ENCODE data around the gene ZFP42.

Gene ZFP42

GRCh38 chr4:187995322-187996207 is at the start of gene ZFP42:
Gene ZFP42, plus strand, starts transcription at chr4:187995771. Its CDS starts 7,037 bp downstream, at chr4:188002808.
- no peak within 1 kb of the TSS for H3K4me3 ChIP-seq (ENCODE audit: low read depth, low read length)
- no peak for TF ChIP-seq CTCF (IDR thresholded peaks at IDR 0.05; ENCODE audit: control insufficient read depth, extremely low read depth, insufficient read depth)
- DNase-seq (ENCODE audit: low read depth) = no peak

- no peak overlapping the region for H3K4me3 ChIP-seq (ENCODE audit: low read depth, low read length)
- DNase-seq (ENCODE audit: low read depth) = no peak
- TF ChIP-seq CTCF (IDR thresholded peaks at IDR 0.05; ENCODE audit: control insufficient read depth, extremely low read depth, insufficient read depth) = no peak
Measured at GRCh38 chr4:187961171-187961570, 34.4 kb upstream of the ZFP42 start.

- TF ChIP-seq CTCF (IDR thresholded peaks at IDR 0.05; ENCODE audit: control insufficient read depth, extremely low read depth, insufficient read depth) = no peak
- H3K4me3 ChIP-seq (ENCODE audit: low read depth, low read length) = no peak overlapping the region
- DNase-seq (ENCODE audit: low read depth) = no peak
Measured at GRCh38 chr4:187961961-187962360, 33.6 kb upstream of the ZFP42 start.

- no peak overlapping the region for H3K4me3 ChIP-seq (ENCODE audit: low read depth, low read length)
- DNase-seq (ENCODE audit: low read depth) = no peak
- no peak for TF ChIP-seq CTCF (IDR thresholded peaks at IDR 0.05; ENCODE audit: control insufficient read depth, extremely low read depth, insufficient read depth)
Measured at GRCh38 chr4:187962926-187963325, 32.6 kb upstream of the ZFP42 start.

- DNase-seq (ENCODE audit: low read depth) = no peak
- H3K4me3 ChIP-seq (ENCODE audit: low read depth, low read length) = no peak overlapping the region
- TF ChIP-seq CTCF (IDR thresholded peaks at IDR 0.05; ENCODE audit: control insufficient read depth, extremely low read depth, insufficient read depth) = no peak
Measured at GRCh38 chr4:187965726-187966125, 29.8 kb upstream of the ZFP42 start.

GRCh38 chr4:187972135-187972534 is 23.4 kb upstream of the ZFP42 start:
- no peak for TF ChIP-seq CTCF (IDR thresholded peaks at IDR 0.05; ENCODE audit: control insufficient read depth, extremely low read depth, insufficient read depth)
- no peak for DNase-seq (ENCODE audit: low read depth)
- H3K4me3 ChIP-seq (ENCODE audit: low read depth, low read length) = no peak overlapping the region

- TF ChIP-seq CTCF (IDR thresholded peaks at IDR 0.05; ENCODE audit: control insufficient read depth, extremely low read depth, insufficient read depth) = no peak
Measured at GRCh38 chr4:187983746-187984145, 11.8 kb upstream of the ZFP42 start.

More at GRCh38 chr4:187983746-187984145, 11.8 kb upstream of the ZFP42 start:
- no peak overlapping the region for H3K4me3 ChIP-seq (ENCODE audit: low read depth, low read length)
- DNase-seq (ENCODE audit: low read depth) = no peak

Measured in LNCaP clone FGC (cell line).